Activated T-cell treated with anti-CD3 and anti-CD28 coated beads, Interleukin-2, amount 50 U/mL, for 72 hours (primary cell): Measurements from ENCODE around the gene SPEM1. TPM values are rescaled to one million over a fixed set of nuclear protein-coding genes. Genes with fewer than 3 reads are reported as not detected.

Experiments
- ATAC-seq, 2 donors: fragments of 150-1000 bp; cut with Tn5 transposase; replicated peaks in 1 of 2; 2 replicates each; pipeline ENCODE4 v1.10.0; 2021; ENCODE audit warnings: moderate library complexity in 2 of 2, mild to moderate bottlenecking in 1 of 2
- DNase-seq, 2 donors: peaks; one replicate each; pipeline ENCODE4 v3.0.0; 2021 to 2022; ENCODE audit warnings: mixed read lengths in 1 of 2
- H3K27ac Mint-ChIP-seq: one replicate; pipeline ENCODE4 v1.8.0; 2022; ENCODE audit warnings: mild to moderate bottlenecking, moderate library complexity, mixed read lengths
- H3K27me3 Mint-ChIP-seq: one replicate; pipeline ENCODE4 v1.8.0; 2022; ENCODE audit warnings: low read depth, mixed read lengths
- H3K36me3 Mint-ChIP-seq, 2 donors: one replicate each; pipeline ENCODE4 v1.8.0; 2022; ENCODE audit warnings: mixed read lengths in 2 of 2, mild to moderate bottlenecking in 1 of 2; ENCODE audit not compliant: insufficient read depth in 2 of 2
- H3K4me1 Mint-ChIP-seq: one replicate; pipeline ENCODE4 v1.8.0; 2022; ENCODE audit warnings: low read depth, mixed read lengths
- H3K4me3 Mint-ChIP-seq, 2 donors: one replicate each; pipeline ENCODE4 v1.8.0; 2022; ENCODE audit warnings: mild to moderate bottlenecking in 2 of 2, mixed read lengths in 2 of 2, moderate library complexity in 2 of 2
- H3K9me3 Mint-ChIP-seq, 2 donors: one replicate each; pipeline ENCODE4 v1.8.0; 2022; ENCODE audit warnings: mixed read lengths in 2 of 2
- total RNA-seq, 2 donors: library from RNA; stranded (reverse); gene quantifications; one replicate each; pipeline ENCODE4 v1.2.3, GENCODE V29; 2022

Gene SPEM1
- total RNA-seq, 2 donors from 2014 or later, result 0.58 to 0.67 TPM

DNA sequence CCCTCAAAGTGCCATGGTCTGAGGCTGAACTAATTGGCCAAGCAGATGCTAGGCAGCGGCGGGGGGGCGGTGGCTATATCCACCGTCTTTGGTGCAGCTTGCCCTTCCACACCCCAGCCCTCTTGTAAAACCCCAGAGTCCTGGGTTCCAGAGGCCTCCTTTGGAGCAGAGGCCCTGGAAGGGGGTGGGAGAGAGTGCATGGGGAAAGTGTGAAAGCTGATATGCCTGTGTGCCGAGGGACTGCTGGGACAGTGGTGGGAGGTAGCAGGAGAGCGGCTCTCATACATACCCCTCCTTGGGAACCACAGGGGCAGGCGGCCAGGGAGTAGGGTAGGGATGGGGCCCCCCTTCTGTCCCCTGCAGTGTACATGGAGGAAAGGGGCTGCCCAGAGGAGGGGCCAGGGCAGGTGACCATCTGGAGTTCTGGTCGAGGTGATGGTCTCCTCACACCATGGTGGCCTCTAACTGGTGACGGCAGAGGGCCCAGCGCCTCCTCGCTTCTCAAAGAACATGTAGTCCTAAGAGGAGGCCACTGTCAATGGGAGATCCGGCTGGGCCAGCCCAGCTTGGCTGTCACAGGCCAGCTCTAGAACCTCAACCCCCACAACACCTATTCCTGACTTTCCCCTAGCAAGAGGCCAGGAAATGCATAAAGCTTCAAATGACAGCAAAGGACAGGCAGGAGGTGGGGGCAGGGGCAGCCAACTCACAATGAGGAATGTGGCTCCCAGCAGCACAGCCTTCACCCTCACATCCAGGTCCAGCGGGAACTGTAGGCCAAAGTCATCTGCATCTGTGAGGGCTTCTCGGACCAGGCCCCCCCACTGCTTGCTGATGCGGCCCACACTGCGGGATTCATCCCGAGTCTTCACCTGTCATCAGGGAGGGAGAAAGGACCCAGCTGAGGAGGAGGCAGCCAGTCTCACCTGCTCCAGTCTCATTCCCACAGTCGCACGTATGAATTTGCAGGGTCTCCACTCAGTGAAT is 29.9 kb upstream of the SPEM1 start:
- Mint-ChIP-seq H3K4me3 (no peak overlapping the region), H3K9me3 (no peaks in the 10 kb centered on the region), H3K27me3 (no peaks in the 10 kb centered on the region), H3K27ac (no peak overlapping the region), H3K36me3 (peaks cover 4 to 15% of the 10 kb centered on the region in 2 donors), H3K4me1 (peaks cover 20% of the 10 kb centered on the region)
- ATAC-seq (no peak), DNase-seq (no peak)

DNA sequence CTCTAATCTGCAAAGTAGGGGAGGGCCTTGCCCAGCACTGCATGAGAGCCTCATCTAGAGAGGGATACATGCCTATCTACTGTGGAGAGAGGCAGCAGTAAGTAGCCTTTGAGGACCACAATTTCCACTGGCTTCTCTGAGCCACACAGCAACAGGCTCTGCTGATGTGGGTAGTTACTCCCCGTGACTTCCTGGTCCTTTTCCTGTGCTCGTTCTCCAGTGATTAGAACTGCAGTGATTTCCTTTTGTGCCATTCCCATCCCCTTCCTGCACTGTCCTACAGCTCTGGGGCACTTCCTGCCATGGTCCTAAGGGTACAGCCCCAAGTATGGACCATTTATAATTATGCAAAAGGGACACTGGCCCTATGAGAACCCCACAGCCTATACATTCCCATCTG is 28.8 kb upstream of the SPEM1 start:
- ATAC-seq, result no peak
- no peak overlapping the region for H3K27ac Mint-ChIP-seq

DNA sequence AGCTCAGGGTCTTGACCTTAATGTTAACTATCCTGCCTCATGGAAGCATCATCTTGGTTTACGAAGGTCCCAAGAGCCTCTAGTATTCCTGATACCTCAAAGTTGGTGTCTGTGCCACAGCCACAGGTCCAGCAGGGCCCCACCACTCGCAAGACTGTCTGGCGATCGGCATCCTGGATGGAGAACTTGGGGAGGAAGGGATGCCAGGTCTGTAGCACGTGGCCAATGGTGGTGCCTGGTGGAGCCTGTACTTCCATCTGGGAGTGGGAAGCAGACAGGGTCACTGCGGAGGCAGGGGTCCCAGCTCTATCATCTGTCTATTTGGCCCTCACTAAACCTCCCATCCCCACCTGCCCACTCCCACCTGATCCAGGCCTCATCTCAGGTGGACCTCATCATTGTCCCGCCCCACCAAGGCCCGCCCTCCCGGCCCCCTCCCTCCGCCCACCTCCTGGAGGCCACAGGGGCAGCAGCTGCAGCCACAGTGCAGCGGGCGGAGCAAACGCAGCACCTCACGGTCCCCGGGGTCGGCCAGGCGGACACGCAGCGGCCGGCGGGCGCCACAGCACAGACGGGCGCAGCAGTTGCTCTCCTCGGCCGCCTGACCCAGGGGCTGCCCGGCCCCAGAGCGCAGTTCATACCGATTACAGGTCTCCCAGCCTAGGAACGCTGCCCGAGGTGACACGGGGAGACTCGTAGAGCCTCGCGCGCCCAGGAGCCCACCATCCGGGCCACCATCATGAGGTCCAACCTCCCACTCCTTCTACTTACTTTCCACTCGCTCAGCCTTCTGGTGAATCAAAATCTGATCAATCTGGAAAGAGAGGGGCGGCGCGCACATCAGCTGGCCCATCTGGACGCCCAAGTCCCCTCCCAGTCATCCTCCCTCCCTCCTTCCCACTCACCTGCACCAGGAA is 27.2 kb upstream of the SPEM1 start:
- DNase-seq (no peak), ATAC-seq (no peak)
- Mint-ChIP-seq H3K36me3 (peaks cover 4 to 13% of the 10 kb centered on the region in 2 donors), H3K27ac (no peak overlapping the region), H3K27me3 (no peaks in the 10 kb centered on the region), H3K4me1 (peaks cover 21% of the 10 kb centered on the region), H3K9me3 (no peaks in the 10 kb centered on the region), H3K4me3 (peak overlapping the region; percentile 98 to 99)

More for the DNA sequence above, 28.8 kb upstream of the SPEM1 start:
- Mint-ChIP-seq H3K4me1 (peaks cover 21% of the 10 kb centered on the region), H3K4me3 (no peak overlapping the region), H3K27me3 (no peaks in the 10 kb centered on the region), H3K36me3 (peaks cover 4 to 15% of the 10 kb centered on the region in 2 donors), H3K9me3 (no peaks in the 10 kb centered on the region)
- DNase-seq, result no peak

DNA sequence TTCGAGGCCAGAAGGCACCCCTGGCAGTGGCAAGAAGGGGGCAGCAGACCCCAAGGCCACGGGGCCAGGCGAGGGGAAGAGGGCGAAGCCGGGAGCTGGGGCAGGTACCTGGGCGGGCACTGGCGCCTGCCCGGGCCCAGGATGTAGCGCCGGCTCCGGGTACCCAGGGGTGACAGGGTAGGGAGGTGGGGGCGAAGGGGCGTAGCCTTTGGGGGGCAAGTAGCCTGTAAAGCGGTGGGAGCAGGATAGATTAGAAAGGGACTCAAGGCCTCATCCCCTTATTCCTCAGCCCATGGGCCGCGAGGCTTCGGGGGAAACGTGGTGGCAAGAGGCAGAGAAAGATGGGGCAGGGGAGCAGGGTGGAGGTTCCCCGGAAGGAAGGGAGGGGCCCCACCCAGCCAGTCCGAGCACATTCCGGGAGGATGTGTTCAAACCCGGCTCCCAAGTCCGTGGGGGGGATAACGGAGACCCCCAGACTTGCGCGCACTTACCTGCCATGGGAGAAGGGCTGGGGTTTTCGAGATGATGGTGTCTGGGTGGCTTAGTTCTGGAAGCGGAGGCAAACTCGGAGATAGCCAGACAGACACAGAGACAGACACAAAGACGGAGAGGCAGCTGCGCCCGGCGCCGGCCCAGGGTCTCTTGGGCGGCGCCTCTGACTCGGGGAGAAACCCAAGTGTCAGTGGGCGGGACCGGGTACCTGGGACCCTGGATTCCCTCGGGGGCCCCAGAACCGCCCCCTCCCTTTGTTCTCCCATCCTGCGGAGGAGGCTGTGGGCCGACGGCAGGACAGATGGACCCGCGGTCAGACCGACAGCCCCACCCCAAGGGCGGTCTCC is 26.3 kb upstream of the SPEM1 start:
- H3K27ac Mint-ChIP-seq, result peak overlapping the region; percentile 93
- H3K4me3 Mint-ChIP-seq, result peak overlapping the region; percentile 98 to 99
- no peaks in the 10 kb centered on the region for H3K27me3 Mint-ChIP-seq
- H3K9me3 Mint-ChIP-seq, result no peaks in the 10 kb centered on the region
- ATAC-seq (peak; percentile 55 to 56), DNase-seq (peak; percentile 42 to 70)
- H3K36me3 Mint-ChIP-seq, result peaks cover 4 to 13% of the 10 kb centered on the region in 2 donors
- H3K4me1 Mint-ChIP-seq, result peaks cover 21% of the 10 kb centered on the region

DNA sequence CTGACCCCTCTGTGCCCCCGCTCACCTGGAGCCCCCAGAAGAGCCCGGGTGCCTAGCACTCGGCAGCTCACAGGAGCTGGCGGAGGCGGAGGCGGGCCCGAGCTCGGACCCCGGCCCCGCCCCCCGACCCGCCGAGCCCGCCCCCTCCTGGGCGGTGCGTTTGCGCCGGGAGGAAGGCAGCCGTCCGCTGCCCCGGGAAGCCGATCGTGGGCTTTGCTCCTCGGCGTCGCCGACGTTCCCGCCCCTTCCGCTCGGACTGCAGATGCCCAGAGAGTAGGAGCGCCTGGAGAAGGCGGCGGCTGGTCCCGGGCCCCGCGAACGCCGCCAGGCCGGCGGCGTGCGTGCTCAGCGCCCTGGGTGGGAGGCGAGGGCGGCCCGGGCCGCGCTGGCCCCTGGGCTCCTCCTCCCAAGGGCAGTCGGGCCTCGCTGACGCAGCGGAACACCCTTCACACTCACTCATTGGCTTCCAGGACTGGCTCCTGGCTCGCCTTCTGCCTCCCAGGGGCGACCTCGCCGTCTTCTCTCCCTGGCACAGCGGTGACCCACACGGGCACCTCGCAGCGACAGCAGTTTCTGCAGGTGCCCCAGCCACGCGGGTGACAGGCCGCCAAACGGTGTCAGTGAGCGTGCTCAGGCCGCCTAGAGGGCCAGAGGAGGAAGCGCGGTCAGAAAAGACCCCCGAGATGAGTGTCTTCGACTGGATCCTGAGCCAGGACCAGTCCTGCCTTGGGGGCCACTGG is 25.5 kb upstream of the SPEM1 start, which contains the start of gene PLSCR3:
PLSCR3 (minus strand) TSS at position 74 of the 740 bp plus-strand sequence. CDS start 415 bp downstream, outside the sequence.
- H3K9me3 Mint-ChIP-seq, result no peaks in the 10 kb centered on the region
- peak within 1 kb of the TSS; percentile 93 for H3K27ac Mint-ChIP-seq
- DNase-seq (peak; percentile 87 to 91), ATAC-seq (peak; percentile 88 to 89)
- peak within 1 kb of the TSS; percentile 98 to 99 for H3K4me3 Mint-ChIP-seq
- H3K4me1 Mint-ChIP-seq, result peaks cover 21% of the 10 kb centered on the region
- peaks cover 4 to 12% of the 10 kb centered on the region in 2 donors for H3K36me3 Mint-ChIP-seq
- no peaks in the 10 kb centered on the region for H3K27me3 Mint-ChIP-seq

DNA sequence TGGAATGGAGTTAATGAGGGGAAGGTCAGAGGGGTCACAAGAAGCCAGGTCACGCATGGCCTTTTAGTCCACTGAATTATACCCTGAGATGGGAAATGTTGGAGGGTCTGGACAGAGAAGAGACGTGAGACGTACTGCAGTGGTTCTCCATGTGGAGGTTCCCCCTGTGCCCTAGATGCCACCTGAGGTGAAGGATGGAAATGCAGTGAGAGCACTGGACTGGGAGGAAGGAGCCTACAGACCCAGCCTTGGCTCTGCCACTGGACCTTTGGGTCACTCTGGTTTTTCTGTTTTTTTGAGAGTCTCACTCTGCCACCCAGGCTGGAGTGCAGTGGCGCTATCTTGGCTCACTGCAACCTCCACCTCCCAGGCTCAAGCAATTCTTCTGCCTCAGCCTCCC is 24.0 kb upstream of the SPEM1 start:
- H3K4me3 Mint-ChIP-seq, result peak overlapping the region in 1 of 2 donors; percentile 22
- H3K27ac Mint-ChIP-seq, result no peak overlapping the region
- no peaks in the 10 kb centered on the region for H3K27me3 Mint-ChIP-seq
- no peak for ATAC-seq
- peaks cover 21% of the 10 kb centered on the region for H3K4me1 Mint-ChIP-seq
- DNase-seq, result no peak
- H3K9me3 Mint-ChIP-seq, result no peaks in the 10 kb centered on the region
- peaks cover 3 to 7% of the 10 kb centered on the region in 2 donors for H3K36me3 Mint-ChIP-seq

DNA sequence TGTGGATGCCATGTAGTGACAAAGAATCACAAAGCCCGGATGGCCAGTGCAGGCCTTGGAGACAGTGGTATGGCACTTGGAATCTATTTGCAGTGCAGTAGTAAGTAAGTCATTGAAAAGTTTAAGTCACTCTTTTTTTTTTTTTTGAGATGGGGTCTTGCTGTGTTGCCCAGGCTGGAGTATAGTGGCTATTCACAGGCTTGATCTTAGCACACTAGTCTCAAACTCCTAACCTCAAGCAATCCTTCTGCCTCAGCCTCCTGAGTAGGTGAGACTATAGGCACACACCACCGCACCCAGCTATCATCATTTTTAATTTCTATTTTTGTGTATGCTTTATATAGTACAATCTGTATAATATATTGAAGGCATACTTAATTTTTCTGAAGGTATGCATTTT is 21.5 kb upstream of the SPEM1 start:
- no peak overlapping the region for H3K27ac Mint-ChIP-seq
- H3K4me1 Mint-ChIP-seq, result peaks cover 14% of the 10 kb centered on the region
- H3K4me3 Mint-ChIP-seq, result no peak overlapping the region
- no peaks in the 10 kb centered on the region for H3K27me3 Mint-ChIP-seq
- no peak for DNase-seq
- no peak for ATAC-seq
- peaks cover 0 to 1% of the 10 kb centered on the region in 2 donors for H3K36me3 Mint-ChIP-seq
- H3K9me3 Mint-ChIP-seq, result no peaks in the 10 kb centered on the region

DNA sequence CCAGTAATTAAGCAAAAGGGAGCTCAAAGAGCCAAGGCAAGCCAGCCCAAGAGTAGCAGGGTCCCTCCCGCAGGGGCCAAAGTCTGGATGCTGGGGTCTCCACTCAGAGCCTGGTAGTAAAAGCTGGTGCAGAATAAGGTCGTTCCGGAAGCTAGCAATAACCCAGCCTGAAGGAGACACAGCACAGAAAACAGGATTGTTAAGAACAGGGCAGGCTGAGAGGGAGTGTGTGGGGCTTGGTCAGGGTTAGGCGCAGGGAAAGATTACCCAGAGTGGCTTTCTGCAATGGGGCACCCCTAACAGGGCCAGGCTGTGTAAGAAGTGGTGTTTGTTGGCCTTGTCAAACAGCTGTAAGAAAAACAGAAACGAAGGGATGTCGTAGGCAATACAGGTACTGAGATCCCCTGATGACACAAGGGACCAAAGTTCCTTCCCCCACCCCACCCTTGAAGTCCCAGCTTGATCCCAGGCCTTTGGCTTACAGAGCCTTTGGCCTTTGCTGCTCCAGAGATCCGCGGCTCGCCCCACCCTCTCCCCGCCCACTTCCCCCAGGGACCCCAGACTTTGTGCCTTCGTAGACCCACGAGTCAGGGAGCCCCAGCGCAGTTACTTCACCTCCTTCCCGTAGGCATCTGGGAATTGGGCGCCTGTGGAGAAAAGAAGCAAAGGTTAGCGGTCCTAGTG is 16.9 kb upstream of the SPEM1 start:
- Mint-ChIP-seq H3K4me1 (peaks cover 17% of the 10 kb centered on the region), H3K4me3 (peak overlapping the region; percentile 94 to 95), H3K36me3 (peaks cover 0 to 1% of the 10 kb centered on the region in 2 donors), H3K9me3 (no peaks in the 10 kb centered on the region), H3K27ac (peak overlapping the region; percentile 7), H3K27me3 (peaks cover 6% of the 10 kb centered on the region)
- no peak for ATAC-seq
- DNase-seq, result no peak

DNA sequence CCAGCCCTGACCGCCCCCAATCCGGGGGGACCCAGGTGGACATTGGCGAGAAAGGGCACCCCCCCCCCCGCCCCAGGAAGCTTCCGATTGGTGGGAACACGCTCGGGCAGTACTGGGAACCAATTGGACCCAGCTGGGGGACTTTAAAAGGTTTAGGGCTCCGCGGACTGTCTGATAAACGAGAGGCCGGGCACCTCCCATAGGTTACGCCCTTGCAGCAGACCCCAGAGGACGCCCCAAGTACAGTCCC is 16.5 kb upstream of the SPEM1 start:
- DNase-seq (no peak), ATAC-seq (no peak)
- H3K4me1 Mint-ChIP-seq, result peaks cover 17% of the 10 kb centered on the region
- peaks cover 6% of the 10 kb centered on the region for H3K27me3 Mint-ChIP-seq
- no peaks in the 10 kb centered on the region for H3K9me3 Mint-ChIP-seq
- H3K27ac Mint-ChIP-seq, result no peak overlapping the region
- H3K36me3 Mint-ChIP-seq, result peaks cover 0 to 1% of the 10 kb centered on the region in 2 donors
- peak overlapping the region; percentile 94 to 95 for H3K4me3 Mint-ChIP-seq

DNA sequence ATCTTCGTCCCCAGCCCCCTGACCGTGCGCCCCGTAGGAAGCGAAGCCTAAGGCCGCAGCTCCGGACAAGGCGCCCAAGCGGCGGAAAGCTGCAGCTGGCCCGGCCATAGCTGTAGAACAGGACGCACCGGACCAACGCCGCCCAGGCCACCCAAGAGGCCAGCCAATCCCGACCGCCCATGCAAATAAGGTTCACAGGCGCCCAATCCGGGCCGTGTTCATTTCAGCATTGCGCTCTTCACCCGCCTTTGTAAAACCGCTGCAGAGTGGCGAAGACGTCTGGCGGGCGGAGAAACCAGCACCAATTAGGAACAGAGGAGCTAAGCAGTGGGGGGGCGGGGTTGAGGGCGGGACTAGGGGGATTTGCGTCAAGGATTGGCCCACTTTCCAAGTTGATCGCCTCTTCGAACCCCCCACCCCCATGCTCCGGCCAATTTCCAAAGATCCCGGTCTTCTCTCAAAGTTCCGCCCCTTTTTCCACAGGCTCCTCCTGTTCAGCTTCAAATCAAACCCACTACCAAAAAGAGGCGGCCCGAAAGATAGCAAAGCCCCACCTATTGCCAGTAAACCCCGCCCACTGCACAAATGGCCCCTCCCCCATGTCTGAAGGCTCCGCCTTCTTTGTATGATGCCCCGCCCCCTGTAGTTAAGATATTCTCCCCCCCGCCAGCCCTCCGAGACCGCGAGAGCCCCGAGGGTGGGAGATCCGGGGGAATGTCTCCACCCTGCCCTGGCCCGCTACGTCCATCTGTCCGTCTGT is 16.0 kb upstream of the SPEM1 start, which contains the start of gene TMEM256:
TMEM256 (minus strand) TSS at position 121 of the 760 bp plus-strand sequence; CDS start at position 108, 13 bp downstream.
- peak; percentile 96 for DNase-seq
- peaks cover 17% of the 10 kb centered on the region for H3K4me1 Mint-ChIP-seq
- H3K36me3 Mint-ChIP-seq, result peaks cover 0 to 1% of the 10 kb centered on the region in 2 donors
- peak within 1 kb of the TSS; percentile 94 to 95 for H3K4me3 Mint-ChIP-seq
- peak; percentile 92 for ATAC-seq
- H3K9me3 Mint-ChIP-seq, result no peaks in the 10 kb centered on the region
- H3K27me3 Mint-ChIP-seq, result peaks cover 6% of the 10 kb centered on the region
- peak within 1 kb of the TSS; percentile 96 for H3K27ac Mint-ChIP-seq
